Esophagus muscularis mucosa (tissue), 3 donors: ENCODE data around the gene RFPL3.
"Not testable (repeated sequence)": the region's sequence is repeated elsewhere in the genome, so short reads cannot be mapped to it uniquely, and the experiment has no call there.

Experiments used
- POLR2A ChIP-seq: fragments of 450-650 bp; IDR thresholded peaks from one replicate; pipeline ENCODE4 v1.6.1; 2017; ENCODE audit warnings: antibody characterized with exemption, moderate library complexity, mild to moderate bottlenecking, low read depth
- TF ChIP-seq, protein P1 (sequence below), 3 experiments: fragments of 200-600 bp in 2 of 3; fragments of 450-650 bp in 1 of 3; sonication (generic) in 2 of 3; IDR thresholded peaks; one replicate each; pipeline ENCODE4 v1.5.1; 2017 to 2019; ENCODE audit warnings: antibody characterized with exemption in 3 of 3, mild to moderate bottlenecking in 2 of 3, moderate library complexity in 1 of 3

- not testable (repeated sequence) for TF ChIP-seq POLR2A
- TF ChIP-seq, protein P1, sequence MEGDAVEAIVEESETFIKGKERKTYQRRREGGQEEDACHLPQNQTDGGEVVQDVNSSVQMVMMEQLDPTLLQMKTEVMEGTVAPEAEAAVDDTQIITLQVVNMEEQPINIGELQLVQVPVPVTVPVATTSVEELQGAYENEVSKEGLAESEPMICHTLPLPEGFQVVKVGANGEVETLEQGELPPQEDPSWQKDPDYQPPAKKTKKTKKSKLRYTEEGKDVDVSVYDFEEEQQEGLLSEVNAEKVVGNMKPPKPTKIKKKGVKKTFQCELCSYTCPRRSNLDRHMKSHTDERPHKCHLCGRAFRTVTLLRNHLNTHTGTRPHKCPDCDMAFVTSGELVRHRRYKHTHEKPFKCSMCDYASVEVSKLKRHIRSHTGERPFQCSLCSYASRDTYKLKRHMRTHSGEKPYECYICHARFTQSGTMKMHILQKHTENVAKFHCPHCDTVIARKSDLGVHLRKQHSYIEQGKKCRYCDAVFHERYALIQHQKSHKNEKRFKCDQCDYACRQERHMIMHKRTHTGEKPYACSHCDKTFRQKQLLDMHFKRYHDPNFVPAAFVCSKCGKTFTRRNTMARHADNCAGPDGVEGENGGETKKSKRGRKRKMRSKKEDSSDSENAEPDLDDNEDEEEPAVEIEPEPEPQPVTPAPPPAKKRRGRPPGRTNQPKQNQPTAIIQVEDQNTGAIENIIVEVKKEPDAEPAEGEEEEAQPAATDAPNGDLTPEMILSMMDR (IDR thresholded peaks at IDR 0.05), result not testable (repeated sequence)
Measured at GRCh38 chr22:32337425-32337824, 20.2 kb upstream of the RFPL3 start.
